Measurements from ENCODE around the gene ACTR3C.

DNA sequence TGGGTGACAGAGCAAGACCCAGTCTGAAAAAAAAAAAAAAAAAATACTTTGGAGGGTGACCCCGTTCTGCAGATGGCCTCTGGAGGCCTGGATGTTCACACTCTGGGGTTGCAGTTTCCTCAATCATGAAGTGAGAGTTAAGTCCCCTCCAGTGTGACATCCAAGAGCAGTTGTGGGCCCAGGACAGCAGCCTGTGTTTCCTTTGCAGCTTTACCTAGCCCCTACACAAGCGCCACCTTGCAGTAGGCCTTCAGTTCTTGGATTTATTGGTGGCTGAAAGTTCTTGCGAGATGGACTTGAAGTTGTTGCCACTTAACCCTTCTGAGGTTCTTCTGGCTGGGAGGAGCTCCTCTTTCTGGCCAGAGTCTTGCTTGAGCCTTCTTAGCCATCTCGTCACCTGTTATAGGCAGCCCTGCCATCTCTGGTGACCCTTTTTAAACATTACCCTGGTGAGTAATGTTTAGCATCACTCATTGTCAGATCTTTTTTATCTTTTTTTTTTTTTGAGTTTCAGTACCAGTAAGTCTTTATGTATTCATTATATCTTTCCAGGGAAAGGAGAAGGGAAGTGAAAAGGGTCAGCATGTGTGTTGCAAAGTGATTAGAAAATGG is 3.4 kb upstream of the ACTR3C start:
- TF ChIP-seq SMC3 (IDR thresholded peaks at IDR 0.05; ENCODE audit: low read depth, low read length) (no peak), JUND (IDR thresholded peaks at IDR 0.05) (no peak), POLR2AphosphoS5 (IDR thresholded peaks at IDR 0.05; ENCODE audit: low read depth, low read length) (no peak), TEAD4 (IDR thresholded peaks at IDR 0.05; ENCODE audit: borderline replicate concordance, insufficient read depth) (no peak), FOXM1 (IDR thresholded peaks at IDR 0.05; ENCODE audit: low read depth) (no peak)
- TF ChIP-seq, protein P1, sequence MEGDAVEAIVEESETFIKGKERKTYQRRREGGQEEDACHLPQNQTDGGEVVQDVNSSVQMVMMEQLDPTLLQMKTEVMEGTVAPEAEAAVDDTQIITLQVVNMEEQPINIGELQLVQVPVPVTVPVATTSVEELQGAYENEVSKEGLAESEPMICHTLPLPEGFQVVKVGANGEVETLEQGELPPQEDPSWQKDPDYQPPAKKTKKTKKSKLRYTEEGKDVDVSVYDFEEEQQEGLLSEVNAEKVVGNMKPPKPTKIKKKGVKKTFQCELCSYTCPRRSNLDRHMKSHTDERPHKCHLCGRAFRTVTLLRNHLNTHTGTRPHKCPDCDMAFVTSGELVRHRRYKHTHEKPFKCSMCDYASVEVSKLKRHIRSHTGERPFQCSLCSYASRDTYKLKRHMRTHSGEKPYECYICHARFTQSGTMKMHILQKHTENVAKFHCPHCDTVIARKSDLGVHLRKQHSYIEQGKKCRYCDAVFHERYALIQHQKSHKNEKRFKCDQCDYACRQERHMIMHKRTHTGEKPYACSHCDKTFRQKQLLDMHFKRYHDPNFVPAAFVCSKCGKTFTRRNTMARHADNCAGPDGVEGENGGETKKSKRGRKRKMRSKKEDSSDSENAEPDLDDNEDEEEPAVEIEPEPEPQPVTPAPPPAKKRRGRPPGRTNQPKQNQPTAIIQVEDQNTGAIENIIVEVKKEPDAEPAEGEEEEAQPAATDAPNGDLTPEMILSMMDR (IDR thresholded peaks at IDR 0.05) = no peak
